SJSA1 (cell line): ENCODE results near the gene TTLL7. TPM values are rescaled to one million over a fixed set of nuclear protein-coding genes. Genes with fewer than 3 reads are reported as not detected.

Source experiments
- DNase-seq, 2 experiments: peaks; one replicate each; pipeline ENCODE4 v3.0.0-alpha.2; 2015 to 2020; ENCODE audit warnings: low spot score in 2 of 2, low read depth in 1 of 2
- H3K27ac ChIP-seq: fragments of 250-450 bp; sonication (Bioruptor Pico); 2 replicates; pipeline ENCODE4 v1.5.1; 2020; ENCODE audit warnings: mild to moderate bottlenecking, moderate library complexity
- H3K27me3 ChIP-seq: fragments of 250-450 bp; sonication (Bioruptor Pico); replicated peaks from 2 replicates; pipeline ENCODE4 v1.5.1; 2020; ENCODE audit warnings: mild to moderate bottlenecking, moderate library complexity
- H3K36me3 ChIP-seq: fragments of 250-450 bp; sonication (Bioruptor Pico); 2 replicates; pipeline ENCODE4 v1.5.1; 2020; ENCODE audit warnings: mild to moderate bottlenecking
- H3K4me1 ChIP-seq: fragments of 250-450 bp; sonication (Bioruptor Pico); replicated peaks from 2 replicates; pipeline ENCODE4 v1.6.1; 2021; ENCODE audit warnings: mild to moderate bottlenecking
- H3K4me3 ChIP-seq: fragments of 250-450 bp; sonication (Bioruptor Pico); 2 replicates; pipeline ENCODE4 v1.5.1; 2020; ENCODE audit warnings: mild to moderate bottlenecking
- H3K9me3 ChIP-seq: fragments of 250-450 bp; sonication (Bioruptor Pico); replicated peaks from 2 replicates; pipeline ENCODE4 v1.5.1; 2020; ENCODE audit warnings: mild to moderate bottlenecking
- total RNA-seq: library from RNA; depleted of rRNA; stranded (reverse); fragments of >200 nt; shearing (Covaris generic); gene quantifications from 2 replicates; pipeline ENCODE4 v1.2.3, GENCODE V29; 2014; rRNA removed

TTLL7 gene
- total RNA-seq, 1 experiment from 2014 or later: 9.3 TPM

DNA sequence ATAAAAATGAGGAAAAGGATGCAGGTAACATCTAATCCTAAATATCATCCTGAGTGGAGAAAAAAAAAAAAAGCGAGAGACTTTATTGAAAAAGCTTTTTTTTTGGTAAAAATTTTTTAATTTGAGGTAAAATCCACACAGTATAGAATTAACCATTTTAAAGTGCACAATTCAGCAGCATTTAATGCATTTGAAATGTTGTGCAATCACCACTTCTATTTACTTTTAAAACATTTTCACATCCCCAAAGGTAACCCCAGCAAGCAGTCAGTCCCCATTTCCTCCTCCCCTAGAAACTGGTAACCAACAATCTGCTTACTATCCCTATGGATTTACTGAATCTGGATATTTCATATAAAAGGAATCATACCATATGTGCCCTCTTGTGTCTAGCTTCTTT, 166.7 kb downstream of the TTLL7 start:
- DNase-seq: no peak
- Histone ChIP-seq H3K27me3 (no peaks in the 10 kb centered on the region; the same call in 1 of the 2 replicates), H3K27ac (no peak overlapping the region), H3K9me3 (0 out of 2 replicates have a peak, but pooled peaks cover 2% of the 10 kb centered on the region), H3K36me3 (no peaks in the 10 kb centered on the region), H3K4me1 (no peaks in the 10 kb centered on the region), H3K4me3 (no peak overlapping the region)

DNA sequence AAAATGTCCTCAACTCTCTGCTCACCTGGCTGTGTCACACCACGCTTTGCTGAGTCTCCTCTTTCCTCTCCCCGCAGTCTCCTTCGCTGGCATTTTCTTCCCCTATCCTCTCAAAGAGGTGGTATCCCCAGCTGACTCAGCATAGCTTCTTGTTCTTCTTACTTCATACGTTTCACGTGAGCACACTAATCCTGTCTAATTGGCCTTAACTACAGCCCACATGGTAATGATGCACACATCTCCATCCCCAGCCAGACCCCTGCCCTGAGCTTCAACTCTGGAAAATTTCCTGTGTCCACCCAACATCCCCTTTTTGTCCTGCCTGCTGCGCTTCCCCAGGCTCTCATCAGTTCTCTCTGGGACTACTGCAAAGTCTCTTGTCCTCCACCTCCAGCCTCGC, 169.8 kb downstream of the TTLL7 start:
- Histone ChIP-seq H3K4me3 (no peak overlapping the region), H3K9me3 (no peaks in the 10 kb centered on the region), H3K4me1 (no peaks in the 10 kb centered on the region), H3K27me3 (no peaks in the 10 kb centered on the region), H3K36me3 (no peaks in the 10 kb centered on the region), H3K27ac (no peak overlapping the region)
- no peak for DNase-seq

DNA sequence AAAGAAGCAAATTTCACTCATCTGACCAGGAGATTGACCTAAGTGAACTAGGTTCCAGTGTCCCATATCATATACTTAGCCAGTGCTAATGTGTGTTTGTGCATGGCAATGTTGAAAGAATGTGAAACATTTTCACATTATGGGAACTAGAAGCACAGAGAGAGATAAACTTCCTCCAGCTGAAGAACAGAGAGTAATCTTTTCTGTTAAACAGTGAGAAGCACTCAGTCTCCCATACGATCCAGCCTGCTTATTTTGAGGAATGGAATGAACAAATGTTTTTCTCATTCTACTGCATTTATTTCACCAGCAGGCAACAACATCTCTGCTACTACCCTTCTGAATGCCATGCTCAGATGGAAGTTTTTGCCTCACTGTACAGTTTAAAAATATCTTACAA, 170.5 kb downstream of the TTLL7 start:
- DNase-seq: no peak
- H3K36me3 ChIP-seq: no peaks in the 10 kb centered on the region
- H3K4me3 ChIP-seq: no peak overlapping the region
- no peaks in the 10 kb centered on the region for H3K27me3 ChIP-seq
- no peaks in the 10 kb centered on the region for H3K4me1 ChIP-seq
- no peaks in the 10 kb centered on the region for H3K9me3 ChIP-seq
- H3K27ac ChIP-seq: no peak overlapping the region

DNA sequence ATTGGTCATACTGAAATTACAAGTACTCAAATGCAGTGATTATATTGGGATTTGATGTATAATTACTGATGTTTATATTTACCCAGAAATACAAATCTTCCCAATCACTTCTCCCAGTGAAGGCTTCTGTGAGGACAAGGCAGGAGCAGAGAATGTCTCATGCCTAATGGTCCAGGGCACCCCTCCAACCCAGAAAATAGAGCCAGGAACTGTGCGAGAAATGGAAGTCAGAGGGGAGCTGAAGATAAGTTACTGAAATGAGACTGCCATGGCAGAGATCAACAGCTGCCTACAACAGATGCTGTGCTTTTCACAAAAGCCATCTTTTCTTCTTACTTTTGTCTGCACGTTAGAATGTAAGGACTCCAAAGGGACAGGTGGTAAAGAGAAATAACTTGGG, 171.2 kb downstream of the TTLL7 start:
- Histone ChIP-seq H3K9me3 (no peaks in the 10 kb centered on the region), H3K4me1 (no peaks in the 10 kb centered on the region), H3K27ac (no peak overlapping the region), H3K36me3 (no peaks in the 10 kb centered on the region), H3K27me3 (no peaks in the 10 kb centered on the region), H3K4me3 (no peak overlapping the region)
- DNase-seq: no peak

DNA sequence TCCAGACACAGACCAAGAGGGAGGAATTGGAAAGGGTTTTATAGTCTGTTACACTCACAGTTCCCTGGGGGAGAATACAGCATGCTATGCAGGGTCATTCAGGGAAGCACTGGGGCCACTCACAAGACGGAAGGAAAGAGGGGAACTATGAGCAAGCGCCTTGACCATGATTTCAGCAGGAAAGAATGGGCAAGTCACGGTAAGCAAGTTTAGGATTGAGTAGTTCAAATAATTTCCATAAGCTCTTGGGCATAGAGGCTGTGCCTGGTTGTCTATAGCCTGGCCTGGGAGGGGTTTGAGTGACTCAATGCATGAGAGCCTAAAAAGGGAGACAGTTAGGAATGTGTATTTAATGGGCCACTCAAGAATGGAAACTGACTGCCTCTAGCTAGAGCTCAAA, 176.7 kb downstream of the TTLL7 start:
- Histone ChIP-seq H3K4me1 (no peaks in the 10 kb centered on the region), H3K4me3 (no peak overlapping the region), H3K27me3 (no peaks in the 10 kb centered on the region), H3K9me3 (no peaks in the 10 kb centered on the region), H3K27ac (no peak overlapping the region), H3K36me3 (no peaks in the 10 kb centered on the region)
- no peak for DNase-seq

DNA sequence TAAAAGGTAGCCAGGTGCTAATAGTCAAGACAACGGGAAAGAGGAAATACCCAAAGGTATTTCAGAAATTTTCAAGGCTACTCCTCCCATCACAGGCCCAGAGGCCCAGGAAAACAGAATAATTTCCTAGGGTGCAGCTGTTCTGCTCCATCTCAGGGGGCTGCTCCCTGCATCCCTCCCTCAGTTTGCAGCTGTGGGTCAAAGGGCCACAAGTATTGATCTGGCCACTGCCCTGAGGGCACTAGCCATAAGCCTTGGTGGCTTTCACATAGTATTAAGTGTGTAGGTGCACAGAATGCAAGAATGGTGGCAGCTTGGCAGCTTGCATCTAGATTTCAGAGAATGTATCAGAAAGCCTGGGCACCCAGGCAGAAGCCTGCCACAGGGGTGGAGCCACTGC, 179.5 kb downstream of the TTLL7 start:
- no peak for DNase-seq
- H3K9me3 ChIP-seq: no peaks in the 10 kb centered on the region
- H3K27ac ChIP-seq: no peak overlapping the region
- no peak overlapping the region for H3K4me3 ChIP-seq
- no peaks in the 10 kb centered on the region for H3K4me1 ChIP-seq
- H3K36me3 ChIP-seq: no peaks in the 10 kb centered on the region
- H3K27me3 ChIP-seq: no peaks in the 10 kb centered on the region

DNA sequence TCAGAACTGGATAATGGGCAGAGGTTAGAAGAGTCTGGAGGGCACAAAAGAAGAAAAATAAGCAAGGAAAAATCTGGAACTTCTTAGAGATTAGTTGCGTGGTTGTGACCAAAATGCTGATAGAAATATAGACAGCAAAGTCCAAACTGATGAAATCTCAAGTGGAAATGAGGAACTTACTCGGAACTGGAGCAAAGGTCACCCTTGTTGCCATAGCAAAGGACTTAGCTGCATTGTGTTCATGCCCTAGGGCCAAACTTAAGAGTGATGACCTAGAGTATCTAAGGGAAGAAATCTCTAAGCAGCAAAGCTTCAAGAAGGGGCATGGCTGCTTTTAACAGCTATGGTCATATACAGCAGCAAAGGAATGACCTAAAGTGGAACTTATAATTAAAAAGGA, 180.0 kb downstream of the TTLL7 start:
- no peaks in the 10 kb centered on the region for H3K36me3 ChIP-seq
- H3K4me1 ChIP-seq: no peaks in the 10 kb centered on the region
- H3K27me3 ChIP-seq: no peaks in the 10 kb centered on the region
- H3K9me3 ChIP-seq: no peaks in the 10 kb centered on the region
- DNase-seq: no peak
- no peak overlapping the region for H3K4me3 ChIP-seq
- H3K27ac ChIP-seq: no peak overlapping the region

DNA sequence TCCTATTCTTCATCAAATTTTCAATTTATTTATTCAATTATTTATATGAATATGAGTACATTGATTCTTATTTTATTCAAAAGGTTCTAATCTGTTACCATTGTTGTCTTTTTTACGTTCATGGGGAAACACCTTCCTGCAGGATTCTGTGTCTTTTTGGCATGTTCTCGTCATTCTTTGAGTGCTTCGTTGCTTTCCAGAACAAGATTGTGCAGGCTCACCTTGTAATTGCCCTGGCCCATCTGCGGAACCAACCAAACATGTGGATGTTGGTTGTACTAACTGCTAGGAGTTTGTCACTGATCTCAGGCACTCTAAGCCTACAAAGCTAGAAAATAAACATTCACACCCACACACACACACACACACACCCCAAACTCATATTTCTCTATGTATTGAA, 182.1 kb downstream of the TTLL7 start:
- Histone ChIP-seq H3K36me3 (no peaks in the 10 kb centered on the region), H3K27me3 (no peaks in the 10 kb centered on the region), H3K27ac (no peak overlapping the region), H3K4me1 (no peaks in the 10 kb centered on the region), H3K4me3 (no peak overlapping the region), H3K9me3 (no peaks in the 10 kb centered on the region)
- no peak for DNase-seq

DNA sequence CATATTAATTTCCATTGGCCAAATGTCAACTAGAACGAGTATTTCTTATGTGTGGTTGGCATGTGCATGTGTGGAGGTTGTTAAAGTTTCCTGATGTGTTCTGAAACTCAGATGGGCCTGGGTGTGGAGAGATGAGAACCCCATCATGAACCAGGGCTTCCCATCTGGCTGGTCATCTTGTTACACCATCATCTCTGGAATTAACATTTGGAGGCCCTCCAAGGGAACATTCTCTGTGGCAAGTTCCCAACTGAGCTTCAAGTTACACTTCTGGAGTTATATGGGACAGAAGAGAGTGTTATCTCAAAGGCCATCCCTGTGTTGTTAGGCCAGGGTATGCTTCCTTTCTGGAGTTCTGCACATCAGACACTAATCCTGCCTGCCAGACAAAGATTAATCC, 183.6 kb downstream of the TTLL7 start:
- Histone ChIP-seq H3K4me1 (no peaks in the 10 kb centered on the region), H3K36me3 (no peaks in the 10 kb centered on the region), H3K9me3 (no peaks in the 10 kb centered on the region), H3K27ac (no peak overlapping the region), H3K27me3 (no peaks in the 10 kb centered on the region), H3K4me3 (no peak overlapping the region)
- DNase-seq: no peak

Other genes starting within 250 kb of the TTLL7 start
- 48.7 and 51.7 TPM in 2 replicates for gene PRKACB, start 145.1 kb upstream of the TTLL7 start, total RNA-seq